GM12892 (cell line): Measurements from ENCODE around the gene GCC1.

Experiments
- DNase-seq: peaks from one replicate; pipeline ENCODE4 v3.0.0; 2011; ENCODE audit not compliant: insufficient read length
- FAIRE-seq: peaks from 2 replicates; lab custom pipeline; 2011; peaks lifted over from hg19 to GRCh38; lab: Jason Lieb, UNC
- POLR2A ChIP-seq: IDR thresholded peaks from 2 replicates; pipeline ENCODE4 v1.6.1; 2011; ENCODE audit warnings: low read depth, low read length, control low read depth
- POLR2AphosphoS5 ChIP-seq: IDR thresholded peaks from 2 replicates; pipeline ENCODE4 v1.6.1; 2011; ENCODE audit warnings: low read depth, low read length, control low read depth
- TAF1 ChIP-seq: IDR thresholded peaks from 2 replicates; pipeline ENCODE4 v1.6.1; 2011; ENCODE audit warnings: low read depth, mild to moderate bottlenecking, control low read depth, low read length, borderline replicate concordance

The GCC1 gene

GRCh38 chr7:127534636-127535035 is 50.8 kb downstream of the GCC1 start:
- DNase-seq (no peak), FAIRE-seq (no peak)
- no peak for TF ChIP-seq TAF1
- TF ChIP-seq POLR2A = no peak
- no peak for TF ChIP-seq POLR2AphosphoS5

GRCh38 chr7:127532736-127533135 is 52.7 kb downstream of the GCC1 start:
- FAIRE-seq (no peak), DNase-seq (no peak)
- no peak for TF ChIP-seq TAF1
- TF ChIP-seq POLR2AphosphoS5 = no peak
- TF ChIP-seq POLR2A = no peak

- TF ChIP-seq TAF1 (no peak), POLR2AphosphoS5 (no peak), POLR2A (no peak)
- FAIRE-seq (no peak), DNase-seq (no peak)
Observed at GRCh38 chr7:127532151-127532550, 53.2 kb downstream of the GCC1 start.
